Measurements from ENCODE around the gene TJAP1. TPM values are rescaled to one million over a fixed set of nuclear protein-coding genes. Genes with fewer than 3 reads are reported as not detected.

Gene TJAP1
- total and polyA plus RNA-seq, 2 of the 8 experiments (the other 6 are each of a cell fraction or from before 2014, with no cell fraction given), result 30.7 to 40.4 TPM

- TF ChIP-seq EZH2 (IDR thresholded peaks at IDR 0.05; ENCODE audit: low read depth, low read length, severe bottlenecking) (no peak), TAF1 (IDR thresholded peaks at IDR 0.05; ENCODE audit: low read depth, low read length) (no peak), POLR2A (IDR thresholded peaks at IDR 0.05; ENCODE audit: control extremely low read depth in 1 of 2, low read depth in 2 of 2, low read length in 2 of 2) (no peak)
These were observed 29.8 kb upstream of the TJAP1 start (continued) for GRCh38 chr6:43447604-43448003.

Measured in H1 (cell line).